Activated CD4-positive, alpha-beta T cell treated with anti-CD3 and anti-CD28 coated beads for 1 hour (primary cell): ENCODE data around the gene C2CD4C.
"Not testable (repeated sequence)": the region's sequence is repeated elsewhere in the genome, so short reads cannot be mapped to it uniquely, and the experiment has no call there.

Experiments used
- DNase-seq: peaks from one replicate; pipeline ENCODE4 v3.0.0-alpha.2; 2020

The C2CD4C gene

DNA sequence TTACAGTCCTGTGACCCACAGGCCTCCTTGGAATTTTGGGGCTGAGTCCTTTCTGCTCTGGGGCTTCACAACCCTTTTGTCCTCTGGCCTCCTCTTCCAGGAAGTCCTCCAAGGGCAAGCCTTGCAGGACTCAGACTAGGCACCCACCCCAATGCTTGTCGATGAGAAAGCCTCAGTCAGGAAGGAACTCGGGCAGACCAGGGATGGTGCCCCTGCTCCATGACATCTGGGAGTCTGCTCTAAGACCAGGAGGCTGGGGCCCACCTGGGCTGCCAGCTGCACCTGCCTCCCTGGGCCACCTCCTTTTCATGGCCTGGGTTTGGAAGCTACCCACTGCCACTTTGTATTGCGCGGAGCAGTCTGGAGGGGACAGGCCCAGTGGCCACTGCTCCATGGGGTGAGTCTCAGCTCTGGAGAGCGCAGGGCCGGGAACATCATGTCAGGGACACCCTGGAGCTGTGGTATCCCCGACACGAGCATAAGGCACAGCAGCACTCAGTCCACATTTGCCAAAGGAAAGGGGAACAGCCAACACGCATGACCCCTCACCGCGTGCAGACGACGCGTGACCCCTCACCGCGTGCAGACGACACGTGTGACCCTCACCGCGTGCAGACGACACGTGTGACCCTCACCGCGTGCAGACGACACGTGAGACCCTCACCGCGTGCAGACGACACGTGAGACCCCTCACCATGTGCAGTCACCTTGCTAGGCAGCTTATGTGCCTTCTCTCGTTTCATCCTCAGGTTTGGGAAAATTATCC lies 10.8 kb downstream of the C2CD4C start:
- DNase-seq, result no peak

GRCh38 chr19:397321-397720 lies 11.6 kb downstream of the C2CD4C start:
- DNase-seq, result no peak

GRCh38 chr19:395467-395866 lies 13.5 kb downstream of the C2CD4C start:
- DNase-seq, result no peak

GRCh38 chr19:394857-395256 lies 14.1 kb downstream of the C2CD4C start:
- DNase-seq, result not testable (repeated sequence)

GRCh38 chr19:393560-393959 lies 15.4 kb downstream of the C2CD4C start:
- DNase-seq, result not testable (repeated sequence)

- no peak for DNase-seq
These were observed 16.5 kb downstream of the C2CD4C start for GRCh38 chr19:392375-392970.

- DNase-seq, result no peak
These were observed 17.1 kb downstream of the C2CD4C start for GRCh38 chr19:391726-392374.

DNA sequence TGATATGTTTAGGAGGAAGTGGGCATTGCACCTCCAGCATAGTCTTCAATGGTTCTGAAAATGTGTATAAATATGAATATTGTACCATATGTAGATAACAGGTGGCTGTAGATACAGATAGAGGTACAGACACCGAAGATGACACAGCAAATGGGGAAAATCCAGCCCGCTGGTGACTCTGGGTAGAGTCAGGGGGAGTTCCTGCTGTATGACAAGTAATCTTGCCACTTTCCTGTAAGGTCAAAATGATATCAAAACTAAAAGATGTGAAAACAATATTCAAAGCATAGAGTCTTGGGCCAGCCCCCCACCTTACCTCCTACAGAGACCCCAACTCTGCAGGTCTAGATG lies 17.8 kb downstream of the C2CD4C start:
- no peak for DNase-seq

DNA sequence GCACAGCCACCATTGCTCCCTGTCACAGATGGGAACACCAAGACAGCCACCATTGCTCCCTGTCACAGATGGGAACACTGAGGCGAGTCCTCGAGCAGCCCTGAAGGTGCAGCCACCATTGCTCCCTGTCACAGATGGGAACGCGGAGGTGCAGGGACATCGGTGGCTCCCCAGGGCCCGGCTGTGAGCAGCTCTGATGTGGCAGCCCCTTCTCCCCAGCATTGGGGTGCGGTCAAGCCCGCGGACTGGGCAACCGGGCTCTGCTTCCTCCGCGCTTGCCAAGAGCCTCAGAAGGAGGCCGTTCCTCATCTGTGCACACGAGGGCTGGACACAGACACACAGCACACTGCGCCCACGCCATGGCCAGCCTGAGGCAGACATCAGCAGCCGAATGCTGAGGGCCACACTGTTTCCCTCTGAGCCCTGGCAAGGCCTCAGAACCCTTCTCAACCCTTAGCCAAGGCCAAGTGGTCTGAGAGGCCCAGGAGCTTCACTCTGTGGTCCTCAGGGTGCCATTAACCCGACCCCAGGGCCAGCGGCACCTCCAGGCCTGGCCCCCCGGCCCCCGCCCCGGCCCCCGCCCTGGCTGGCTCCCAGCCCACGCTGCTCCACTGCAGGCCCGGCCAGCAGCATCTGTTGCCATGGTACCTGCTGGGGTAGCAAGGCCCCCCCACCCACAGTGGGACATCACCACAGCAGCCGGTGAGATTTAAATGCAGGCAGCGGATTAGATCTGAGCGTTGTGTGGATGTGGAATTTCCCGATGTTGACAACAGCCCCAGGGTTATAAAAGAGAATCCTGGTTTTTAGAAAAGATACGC lies 18.4 kb downstream of the C2CD4C start:
- DNase-seq, result no peak

GRCh38 chr19:389935-390289 lies 19.0 kb downstream of the C2CD4C start:
- DNase-seq, result no peak

DNA sequence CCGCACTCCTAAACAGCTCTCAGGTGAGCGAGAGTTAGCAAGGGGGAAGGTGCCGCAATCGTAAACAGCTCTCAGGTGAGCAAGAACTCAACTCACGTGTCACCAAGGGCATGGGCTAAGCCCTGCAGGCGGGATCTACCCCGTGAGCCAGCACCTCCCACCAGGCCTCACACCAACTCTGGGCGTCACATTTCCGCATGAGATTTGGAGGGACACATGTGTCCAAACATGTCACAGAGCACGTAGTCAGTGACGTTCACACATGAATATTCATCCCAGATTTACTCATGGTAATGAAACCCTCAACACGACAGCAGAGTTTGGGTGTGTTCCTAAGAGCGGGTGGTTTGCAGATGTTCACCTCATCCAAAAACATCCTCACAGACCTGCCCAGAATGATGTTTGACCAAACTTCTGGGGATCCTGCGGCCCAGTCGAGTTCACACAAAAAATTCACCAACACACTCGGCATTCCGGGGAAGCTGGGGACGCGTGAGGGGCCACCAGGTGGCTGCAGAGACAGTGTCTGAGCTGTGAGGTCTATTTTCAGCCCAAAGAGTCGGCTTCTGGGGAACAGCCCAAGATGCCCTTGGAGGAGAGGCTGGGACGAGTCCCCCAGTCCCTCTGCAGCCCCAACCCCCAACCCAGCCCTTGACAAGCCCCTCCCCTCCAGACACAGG lies 19.6 kb downstream of the C2CD4C start:
- no peak for DNase-seq

DNA sequence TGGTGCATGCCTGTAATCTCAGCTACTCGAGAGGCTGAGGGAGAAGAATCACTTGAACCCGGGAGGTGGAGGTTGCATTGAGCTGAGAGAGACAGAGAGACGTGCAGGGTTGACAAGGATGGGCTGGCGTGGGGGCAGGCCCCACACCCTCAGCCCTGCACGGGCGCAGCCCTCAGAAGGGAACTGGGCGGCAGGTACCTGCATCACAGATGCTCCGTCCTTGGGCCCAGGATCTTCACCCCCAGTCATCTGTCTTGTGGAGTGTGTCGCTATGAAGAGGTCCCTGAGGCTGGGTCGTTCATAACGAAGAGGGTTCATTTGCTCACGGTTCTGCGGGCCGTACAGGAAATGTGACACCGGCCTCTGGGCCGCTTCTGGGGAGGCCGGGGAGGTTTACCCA lies 20.3 kb downstream of the C2CD4C start:
- DNase-seq, result no peak

DNA sequence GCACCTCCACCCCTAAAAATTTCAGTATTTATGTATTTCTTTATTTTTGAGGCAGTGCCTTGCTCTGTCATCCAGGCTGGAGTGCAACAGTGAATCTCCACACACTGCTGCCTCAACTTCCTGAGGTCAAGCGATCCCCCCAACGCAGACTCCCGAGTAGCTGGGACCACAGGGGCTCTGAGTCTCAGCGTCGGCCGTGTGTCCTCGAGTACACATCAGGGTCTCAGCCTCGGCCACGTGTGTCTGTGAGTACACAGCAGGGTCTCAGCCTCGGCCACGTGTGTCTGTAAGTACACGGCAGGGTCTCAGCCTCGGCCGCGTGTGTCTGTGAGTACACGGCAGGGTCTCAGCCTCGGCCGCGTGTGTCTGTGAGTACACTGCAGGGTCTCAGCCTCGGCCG lies 21.2 kb downstream of the C2CD4C start:
- no peak for DNase-seq

DNA sequence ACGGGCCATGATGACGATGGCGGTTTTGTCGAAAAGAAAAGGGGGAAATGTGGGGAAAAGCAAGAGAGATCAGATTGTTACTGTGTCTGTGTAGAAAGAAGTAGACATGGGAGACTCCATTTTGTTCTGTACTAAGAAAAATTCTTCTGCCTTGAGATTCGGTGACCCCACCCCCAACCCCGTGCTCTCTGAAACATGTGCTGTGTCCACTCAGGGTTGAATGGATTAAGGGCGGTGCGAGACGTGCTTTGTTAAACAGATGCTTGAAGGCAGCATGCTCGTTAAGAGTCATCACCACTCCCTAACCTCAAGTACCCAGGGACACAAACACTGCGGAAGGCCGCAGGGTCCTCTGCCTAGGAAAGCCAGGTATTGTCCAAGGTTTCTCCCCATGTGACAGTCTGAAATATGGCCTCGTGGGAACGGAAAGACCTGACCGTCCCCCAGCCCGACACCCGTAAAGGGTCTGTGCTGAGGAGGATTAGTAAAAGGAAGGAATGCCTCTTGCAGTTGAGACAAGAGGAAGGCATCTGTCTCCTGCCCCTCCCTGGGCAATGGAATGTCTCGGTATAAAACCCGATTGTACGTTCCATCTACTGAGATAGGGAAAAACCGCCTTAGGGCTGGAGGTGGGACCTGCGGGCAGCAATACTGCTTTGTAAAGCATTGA lies 22.2 kb downstream of the C2CD4C start:
- not testable (repeated sequence) for DNase-seq

GRCh38 chr19:386189-386588 lies 22.8 kb downstream of the C2CD4C start:
- not testable (repeated sequence) for DNase-seq

DNA sequence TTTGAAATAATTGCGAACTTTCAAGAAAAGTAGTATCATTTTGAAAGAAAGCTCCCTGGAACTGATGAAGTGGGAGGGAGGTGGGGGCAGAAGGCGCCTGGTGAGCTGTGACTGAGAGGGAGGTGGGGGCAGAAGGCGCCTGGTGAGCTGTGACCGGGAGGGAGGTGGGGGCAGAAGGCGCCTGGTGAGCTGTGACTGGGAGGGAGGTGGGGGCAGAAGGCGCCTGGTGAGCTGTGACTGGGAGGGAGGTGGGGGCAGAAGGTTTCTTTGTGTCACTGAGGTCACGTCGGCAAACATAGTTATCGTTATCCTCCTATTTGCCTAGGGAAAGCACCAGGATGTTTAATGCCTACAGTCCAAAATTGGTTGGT lies 24.2 kb downstream of the C2CD4C start:
- DNase-seq, result no peak

DNA sequence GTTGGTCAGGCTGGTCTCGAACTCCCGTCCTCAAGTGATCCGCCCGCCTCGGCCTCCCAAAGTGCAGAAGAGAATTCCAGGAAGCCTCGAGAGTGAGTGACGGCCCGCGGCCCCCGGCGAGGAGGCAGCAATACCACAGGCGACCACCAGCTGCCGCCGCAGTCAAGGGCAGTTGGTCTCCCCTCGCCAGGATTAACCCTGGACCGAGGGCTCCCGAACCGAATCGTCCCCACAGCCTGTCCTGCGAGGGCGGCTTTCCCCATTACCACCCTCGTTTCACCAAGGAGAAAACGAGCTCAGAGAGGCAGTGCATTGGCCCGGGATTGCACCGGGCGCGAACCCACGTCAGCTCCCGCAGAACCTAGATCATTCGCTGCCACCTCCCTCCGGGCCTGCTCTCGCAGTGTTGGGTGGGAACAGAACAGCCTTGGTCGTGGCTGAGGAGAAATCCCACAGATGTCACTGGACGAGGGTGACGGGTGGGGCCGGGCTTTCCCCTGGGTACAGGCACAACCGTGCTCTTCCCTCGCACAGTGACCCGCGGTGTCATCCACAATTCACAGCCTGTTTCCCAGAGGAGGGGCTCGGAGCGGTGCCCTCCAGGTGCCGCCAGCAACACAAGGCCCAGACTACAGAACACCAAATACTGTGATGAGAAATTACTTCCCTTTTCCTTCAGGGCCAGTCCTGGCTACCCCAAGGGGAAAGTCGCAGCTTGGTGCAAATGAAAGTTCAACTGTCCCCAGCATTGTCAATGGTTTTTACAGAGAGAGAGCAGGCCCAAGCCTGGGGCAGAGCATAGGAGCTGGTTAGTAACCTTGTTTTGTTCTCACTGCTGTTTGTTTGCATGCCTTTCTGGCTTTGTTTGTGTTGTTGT lies 24.8 kb downstream of the C2CD4C start:
- DNase-seq, result no peak

DNA sequence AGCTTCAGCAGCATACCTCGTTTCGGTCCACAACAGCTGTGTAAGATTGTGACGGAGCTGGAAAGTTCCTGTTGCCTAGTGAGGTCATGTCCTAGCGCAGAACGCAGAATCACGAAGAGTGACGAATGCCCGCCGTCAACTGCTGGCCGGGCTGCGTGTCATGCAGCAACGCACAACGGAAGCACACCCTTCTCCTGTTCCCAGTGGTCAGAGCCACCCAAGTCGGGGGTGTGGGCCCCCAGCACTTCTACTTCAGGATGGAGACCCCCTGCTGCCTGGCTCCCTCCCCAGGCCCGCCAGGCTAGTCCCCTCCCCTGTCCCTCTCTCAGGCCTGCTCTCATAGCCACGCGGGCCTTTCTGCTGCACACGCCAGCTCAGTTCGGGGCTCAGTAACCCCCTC lies 25.9 kb downstream of the C2CD4C start:
- no peak for DNase-seq

- DNase-seq, result not testable (repeated sequence)
These were observed 26.4 kb downstream of the C2CD4C start for GRCh38 chr19:382578-382977.

GRCh38 chr19:381901-382300 lies 27.0 kb downstream of the C2CD4C start:
- not testable (repeated sequence) for DNase-seq

GRCh38 chr19:380618-381219 lies 28.2 kb downstream of the C2CD4C start:
- DNase-seq, result not testable (repeated sequence)
